SK-N-SH treated with all-trans-retinoic acid at 6 μM for 48 hours (cell line): ENCODE data around the gene MAST4.

Experiments
- CREB5 ChIP-seq: fragments of 250-450 bp; sonication (Bioruptor Pico); IDR thresholded peaks from 2 replicates; pipeline ENCODE4 v1.5.1; 2020; ENCODE audit warnings: low read depth, mild to moderate bottlenecking, moderate library complexity
- ZNF565 ChIP-seq: fragments of 450-650 bp; formaldehyde crosslinking; conservative IDR thresholded peaks from 2 replicates; pipeline ENCODE4 v1.5.0; 2020; ENCODE audit warnings: low read depth, mild to moderate bottlenecking, moderate library complexity

GRCh38 chr5:67031692-67032091, 435.5 kb downstream of the MAST4 start:
- TF ChIP-seq CREB5 (CRISPR knock-in tag) = no peak
- TF ChIP-seq ZNF565 = no peak
